Fibroblast of peridontal ligament (primary cell): Measurements from ENCODE around the gene P2RX7.

ENCODE experiments used
- DNase-seq: peaks from one replicate; pipeline ENCODE4 v3.0.0-alpha.2; 2010; ENCODE audit errors: extremely low read depth

P2RX7 gene

GRCh38 chr12:121229826-121230537 is 97.3 kb downstream of the P2RX7 start:
- peak; percentile 74 for DNase-seq

- no peak for DNase-seq
Observed at GRCh38 chr12:121230538-121230907, 97.8 kb downstream of the P2RX7 start.

GRCh38 chr12:121232163-121232562 is 99.5 kb downstream of the P2RX7 start:
- no peak for DNase-seq

- no peak for DNase-seq
Observed at GRCh38 chr12:121232977-121233627, 100.4 kb downstream of the P2RX7 start.

- no peak for DNase-seq
Observed at GRCh38 chr12:121233628-121234020, 100.9 kb downstream of the P2RX7 start.

GRCh38 chr12:121236776-121237175 is 104.1 kb downstream of the P2RX7 start:
- DNase-seq = no peak

GRCh38 chr12:121237415-121237814 is 104.7 kb downstream of the P2RX7 start:
- no peak for DNase-seq
